Aorta (tissue), 5 donors: ENCODE measurements around the gene EXD3. TPM values are rescaled to one million over a fixed set of nuclear protein-coding genes. Genes with fewer than 3 reads are reported as not detected.

Experiments
- ATAC-seq: fragments of 200-7000 bp; cut with Tn5 transposase; one replicate; pipeline ENCODE4 v1.9.1; 2022; ENCODE audit warnings: moderate library complexity; ENCODE audit not compliant: low FRiP score
- DNase-seq, 2 donors: peaks; one replicate each; pipeline ENCODE4 v3.0.0-alpha.2; 2020
- H3K27ac ChIP-seq, 2 donors: one replicate each; pipeline ENCODE4 v1.5.1; 2013; ENCODE audit warnings: low read length in 2 of 2, mild to moderate bottlenecking in 2 of 2, moderate library complexity in 2 of 2, control low read depth in 1 of 2, inconsistent platforms in 1 of 2, low read depth in 1 of 2
- H3K27me3 ChIP-seq, 2 donors: one replicate each; pipeline ENCODE4 v1.6.1; 2013; ENCODE audit warnings: control low read depth in 1 of 2, low read length in 1 of 2, mild to moderate bottlenecking in 1 of 2, moderate library complexity in 1 of 2; ENCODE audit not compliant: insufficient read depth in 2 of 2, control insufficient read depth in 1 of 2
- H3K36me3 ChIP-seq, 2 donors: one replicate each; pipeline ENCODE4 v1.6.1; 2013; ENCODE audit warnings: control low read depth in 1 of 2, low read length in 1 of 2, mild to moderate bottlenecking in 1 of 2; ENCODE audit not compliant: insufficient read depth in 2 of 2, control insufficient read depth in 1 of 2
- H3K4me1 ChIP-seq, 2 donors: one replicate each; pipeline ENCODE4 v1.6.1; 2013; ENCODE audit warnings: low read length in 2 of 2, control low read depth in 1 of 2, mild to moderate bottlenecking in 1 of 2, moderate library complexity in 1 of 2; ENCODE audit not compliant: insufficient read depth in 2 of 2, control insufficient read depth in 1 of 2
- H3K4me3 ChIP-seq, 2 donors: one replicate each; pipeline ENCODE4 v1.5.1; 2013; ENCODE audit warnings: low read length in 2 of 2, control low read depth in 1 of 2, mild to moderate bottlenecking in 1 of 2
- H3K9me3 ChIP-seq: one replicate; pipeline ENCODE4 v1.6.1; 2013; ENCODE audit warnings: mild to moderate bottlenecking, low read length; ENCODE audit not compliant: control insufficient read depth
- WGBS, 2 donors: extraction: QIAGEN DNeasy Blood & Tissue Kit; methylation state at CpG; one replicate each; pipeline ENCODE4 v1.1.7; 2013; 5-methylcytosine and 5-hydroxymethylcytosine counted together
- intact Hi-C, 2 donors: fragments of 100-400 bp; cut with DNase I; formaldehyde crosslinking; loops; one replicate each; pipeline versions ENCODE4 v1.14.2 to v1.15.0; 2022
- polyA plus RNA-seq, 2 donors: library from polyadenylated mRNA; stranded (reverse); fragments of 200-250 nt; gene quantifications; one replicate each; pipeline ENCODE4 v1.2.3, GENCODE V29; 2013
- total RNA-seq, 2 donors: library from RNA; stranded (reverse); fragmentation: NEBNext Ultra II Directional; extraction: Animal tissue kit (Norgen Biotek cat#: 25700); gene quantifications; one replicate each; pipeline ENCODE4 v1.2.1, GENCODE V29; 2021
- donor health status: healthy with polysubstance abuse.
- donor health status: Bipolar disorder and iron deficiency.
- donor health status: DM: no; HTN: no; CAD: no.
- donor health status: DM: no; HTN: no; CAD: no.
- donor health status: DM: yes; HTN: yes; CAD: no.

EXD3 gene
- total and polyA plus RNA-seq, 4 donors, result 15.9 to 96.8 (median 30.0) TPM

DNA sequence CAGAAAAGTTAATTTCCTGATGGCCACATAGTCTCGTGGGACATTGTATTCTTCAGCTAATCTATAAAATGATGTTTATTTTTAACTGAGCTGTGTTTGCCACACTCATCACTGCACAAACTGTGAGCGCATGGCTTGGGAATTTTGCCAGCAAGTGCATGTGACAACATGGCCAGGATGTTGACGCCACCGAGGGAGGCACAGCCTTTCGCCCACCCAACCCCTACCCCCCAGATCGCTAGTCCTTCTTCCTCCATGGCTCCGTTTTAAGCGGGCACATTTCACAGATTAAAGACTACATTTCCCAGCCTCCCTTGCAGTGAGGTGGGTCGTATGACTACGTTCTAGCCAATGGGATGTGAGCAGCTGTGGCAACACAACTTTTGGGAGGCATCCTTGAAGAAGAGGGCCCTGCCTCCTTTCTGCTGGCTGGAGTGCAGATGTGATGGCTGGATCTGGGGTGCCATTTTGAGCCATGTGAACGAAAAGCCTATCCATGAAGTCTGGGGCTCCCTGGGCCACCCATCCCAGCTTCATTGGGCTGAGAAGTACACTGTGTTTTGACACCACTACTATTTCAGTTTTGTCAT is 128.8 kb downstream of the EXD3 start:
- Histone ChIP-seq H3K4me1 (no peaks in the 10 kb centered on the region), H3K4me3 (no peak overlapping the region), H3K9me3 (peaks cover 3% of the 10 kb centered on the region), H3K27me3 (no peaks in the 10 kb centered on the region), H3K36me3 (no peaks in the 10 kb centered on the region), H3K27ac (no peak overlapping the region)
- ATAC-seq (peak; percentile 4), DNase-seq (no peak)
- intact Hi-C loops, result loop anchor here (2.0 to 10.0 kb wide), 3 partner anchors 111 to 231 kb away; no protein-coding TSS in a partner anchor
- WGBS, 2 donors, result 47 to 56% methylated on average over 11 of the region's 11 CpGs

DNA sequence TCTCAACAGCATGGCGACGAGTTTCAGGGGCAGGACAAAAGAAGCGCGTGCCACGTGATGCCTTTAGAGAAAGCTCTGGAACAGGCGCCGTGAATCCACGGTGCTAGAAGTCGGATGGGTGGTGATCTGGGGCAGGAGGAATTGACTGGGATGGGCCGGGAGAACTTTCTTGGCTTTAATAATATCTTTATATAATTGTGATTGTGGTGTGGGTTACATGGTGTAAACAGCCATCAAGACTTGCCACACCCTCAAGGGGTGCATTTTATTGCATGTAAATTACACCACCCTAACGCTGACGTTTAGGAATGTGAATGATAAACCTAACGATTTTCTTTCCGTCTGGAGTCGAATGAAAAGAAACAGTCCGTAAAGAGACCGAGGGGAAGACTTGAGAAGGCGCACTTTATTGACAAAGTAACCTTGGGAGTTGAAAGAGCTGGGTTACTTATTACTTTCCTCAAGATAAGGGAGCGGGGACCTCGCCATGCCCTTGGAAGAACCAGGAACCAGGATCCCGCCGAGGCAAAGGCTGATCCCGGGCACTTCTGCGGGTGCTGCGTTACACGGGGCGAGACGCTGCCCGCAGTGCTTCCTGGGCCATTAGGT is 129.4 kb downstream of the EXD3 start:
- intact Hi-C loops, result loop anchor here (2.0 to 10.0 kb wide), 3 partner anchors 111 to 231 kb away; no protein-coding TSS in a partner anchor
- Histone ChIP-seq H3K36me3 (no peaks in the 10 kb centered on the region), H3K27me3 (no peaks in the 10 kb centered on the region), H3K4me3 (no peak overlapping the region), H3K4me1 (no peaks in the 10 kb centered on the region), H3K9me3 (peaks cover 3% of the 10 kb centered on the region), H3K27ac (no peak overlapping the region)
- no peak for DNase-seq
- no peak for ATAC-seq
- 75 to 82% methylated on average over 29 of the region's 29 CpGs for WGBS, 2 donors

DNA sequence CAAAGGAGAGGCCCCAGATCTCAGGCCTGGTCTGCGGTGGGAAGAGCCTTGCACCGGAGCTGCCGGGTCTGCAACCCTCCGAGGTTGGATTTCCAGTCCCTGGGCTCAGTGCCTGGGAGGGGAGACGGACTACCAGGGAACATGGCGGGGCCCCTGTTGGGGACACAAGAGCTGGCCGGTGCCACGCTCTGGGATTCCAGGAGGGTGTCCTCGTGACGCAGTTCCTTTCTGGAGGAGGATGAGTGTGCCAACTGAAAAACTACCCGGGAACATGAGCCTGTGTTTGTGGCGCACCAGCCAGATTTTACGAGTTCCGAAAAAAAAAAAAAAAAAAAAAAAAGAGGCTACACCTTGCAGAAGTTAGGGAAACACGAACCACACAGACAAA is 129.9 kb downstream of the EXD3 start:
- Histone ChIP-seq H3K27me3 (no peaks in the 10 kb centered on the region), H3K4me3 (no peak overlapping the region), H3K9me3 (peaks cover 3% of the 10 kb centered on the region), H3K27ac (no peak overlapping the region), H3K4me1 (no peaks in the 10 kb centered on the region), H3K36me3 (no peaks in the 10 kb centered on the region)
- intact Hi-C loops, result loop anchor here in 1 of 2 donors (10.0 kb wide), 1 partner anchor 112 kb away; no protein-coding TSS in a partner anchor
- WGBS, 2 donors, result 70 to 72% methylated on average over 15 of the region's 15 CpGs
- DNase-seq (no peak), ATAC-seq (no peak)

DNA sequence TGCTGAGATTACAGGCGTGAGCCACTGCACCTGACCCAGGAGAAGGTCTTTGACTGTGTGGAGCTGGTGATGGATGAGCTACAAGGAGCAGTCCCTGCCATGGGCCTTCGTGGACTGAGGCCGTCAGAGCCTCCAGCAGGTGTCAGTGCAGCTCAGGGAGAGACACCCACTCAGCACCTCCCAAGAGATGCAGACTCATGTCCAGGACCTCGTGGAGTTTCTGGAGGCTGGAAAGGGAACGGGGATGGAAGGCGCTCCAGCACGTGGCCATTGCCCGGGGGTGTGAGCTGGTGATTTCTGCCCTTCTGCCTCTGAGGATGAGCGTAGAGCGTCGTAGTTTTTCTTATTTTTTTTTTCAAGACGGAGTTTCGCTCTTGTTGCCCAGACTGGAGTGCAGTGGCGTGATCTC is 136.0 kb downstream of the EXD3 start:
- H3K27me3 ChIP-seq, result no peaks in the 10 kb centered on the region
- 46 to 57% methylated on average over 14 of the region's 14 CpGs for WGBS, 2 donors

DNA sequence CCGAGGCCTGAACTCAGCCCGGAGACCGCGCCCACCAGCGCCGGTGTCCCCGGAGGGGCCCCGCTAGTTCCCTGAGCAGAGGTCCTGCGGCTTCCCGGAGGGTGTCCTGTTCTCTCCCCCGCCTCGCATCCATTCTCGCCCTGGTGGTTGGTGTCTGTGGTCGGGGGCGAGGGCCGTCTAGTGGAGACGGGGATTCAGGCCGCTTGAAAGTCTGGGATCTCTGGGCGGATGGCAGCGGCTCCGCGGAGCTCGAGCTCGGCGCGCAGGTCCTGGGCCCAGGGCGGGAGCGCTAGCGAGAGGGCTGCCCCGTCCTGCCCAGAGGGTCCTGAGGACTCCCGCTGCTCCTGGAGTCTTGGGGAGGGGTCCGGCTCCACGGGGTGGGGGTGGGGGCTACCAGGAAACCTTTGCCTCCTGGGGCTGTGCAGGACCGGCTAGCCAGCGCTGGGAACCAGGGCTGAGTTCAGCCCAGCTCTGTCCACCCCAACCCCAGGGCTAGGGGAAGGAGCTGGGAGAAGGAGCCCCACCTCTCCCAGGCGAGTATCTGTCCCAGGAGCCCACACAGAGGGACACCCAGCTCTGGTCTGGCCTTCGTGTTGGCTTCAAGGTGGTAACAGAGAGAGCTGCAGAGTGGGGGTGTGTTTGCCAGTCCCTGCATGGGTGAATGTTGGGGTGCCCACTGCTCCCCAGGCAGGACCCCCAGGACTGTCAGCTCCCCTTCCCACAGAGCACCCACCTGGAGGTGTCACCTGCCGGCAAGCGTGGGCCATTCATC is 141.4 kb downstream of the EXD3 start:
- H3K36me3 ChIP-seq, result peaks cover 0 to 3% of the 10 kb centered on the region in 2 donors
- DNase-seq, result peak in 1 of 2 donors; percentile 50
- no peak overlapping the region for H3K27ac ChIP-seq
- H3K27me3 ChIP-seq, result no peaks in the 10 kb centered on the region
- ATAC-seq, result no peak
- no peaks in the 10 kb centered on the region for H3K4me1 ChIP-seq
- 81 to 85% methylated on average over 37 to 39 of the region's 39 CpGs for WGBS, 2 donors
- no peaks in the 10 kb centered on the region for H3K9me3 ChIP-seq
- intact Hi-C loops, result no loop called here
- no peak overlapping the region for H3K4me3 ChIP-seq

More for the DNA sequence above, 136.0 kb downstream of the EXD3 start:
- no peak overlapping the region for H3K27ac ChIP-seq
- peak; percentile 52 for ATAC-seq
- intact Hi-C loops, result no loop called here
- no peak overlapping the region for H3K4me3 ChIP-seq
- no peaks in the 10 kb centered on the region for H3K4me1 ChIP-seq
- peak in 1 of 2 donors; percentile 76 for DNase-seq
- no peaks in the 10 kb centered on the region for H3K9me3 ChIP-seq
- H3K36me3 ChIP-seq, result no peaks in the 10 kb centered on the region

DNA sequence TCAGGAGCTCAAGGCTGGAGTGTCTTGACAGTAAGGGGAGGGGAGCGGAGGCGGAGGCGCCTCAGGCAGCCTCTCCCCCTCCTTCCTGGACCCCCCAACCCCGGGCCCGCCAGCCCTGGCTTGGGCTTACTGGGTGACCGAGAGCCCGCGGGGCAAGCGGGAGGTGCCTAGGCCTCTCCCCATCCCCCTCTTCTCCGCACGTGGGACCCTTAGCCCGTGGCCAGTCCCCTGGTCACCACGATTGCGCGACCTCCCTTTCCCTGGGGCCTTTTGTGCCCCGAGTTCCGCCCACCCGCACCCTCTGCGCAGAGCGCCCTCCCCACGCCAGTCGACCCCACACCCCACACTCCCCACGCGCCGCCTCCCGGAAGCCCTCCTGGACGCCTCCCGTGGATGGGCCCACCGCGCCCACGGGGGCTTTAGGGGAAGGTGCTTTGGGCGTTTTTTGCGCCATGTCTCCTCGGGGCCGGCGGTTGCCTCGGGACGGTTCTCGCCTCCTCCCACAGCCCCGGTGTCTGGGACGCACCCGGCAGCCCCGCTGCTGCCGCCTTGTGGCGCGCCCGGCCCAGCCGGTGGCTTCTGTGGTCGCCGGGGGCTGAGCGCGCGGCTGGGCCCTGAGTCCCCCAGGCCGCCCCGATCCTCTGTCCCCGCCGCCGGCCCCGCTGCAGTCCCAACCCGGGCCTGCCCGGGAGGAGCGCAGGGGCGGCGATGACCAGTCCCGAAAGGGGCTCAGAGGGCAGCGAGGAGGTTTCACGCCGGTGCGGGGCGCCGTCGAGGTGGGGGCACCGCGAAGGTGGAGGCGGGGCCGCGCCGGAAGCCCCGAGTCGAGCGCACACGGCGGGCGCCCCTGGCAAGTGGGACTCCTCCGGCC is 142.3 kb downstream of the EXD3 start:
- H3K4me1 ChIP-seq, result no peaks in the 10 kb centered on the region
- H3K27me3 ChIP-seq, result no peaks in the 10 kb centered on the region
- ATAC-seq (no peak), DNase-seq (peak; percentile 48 to 75)
- peaks cover 0 to 3% of the 10 kb centered on the region in 2 donors for H3K36me3 ChIP-seq
- intact Hi-C loops, result no loop called here
- H3K27ac ChIP-seq, result no peak overlapping the region
- H3K9me3 ChIP-seq, result no peaks in the 10 kb centered on the region
- WGBS, 2 donors, result 62 to 67% methylated on average over 76 to 85 of the region's 85 CpGs
- H3K4me3 ChIP-seq, result no peak overlapping the region

DNA sequence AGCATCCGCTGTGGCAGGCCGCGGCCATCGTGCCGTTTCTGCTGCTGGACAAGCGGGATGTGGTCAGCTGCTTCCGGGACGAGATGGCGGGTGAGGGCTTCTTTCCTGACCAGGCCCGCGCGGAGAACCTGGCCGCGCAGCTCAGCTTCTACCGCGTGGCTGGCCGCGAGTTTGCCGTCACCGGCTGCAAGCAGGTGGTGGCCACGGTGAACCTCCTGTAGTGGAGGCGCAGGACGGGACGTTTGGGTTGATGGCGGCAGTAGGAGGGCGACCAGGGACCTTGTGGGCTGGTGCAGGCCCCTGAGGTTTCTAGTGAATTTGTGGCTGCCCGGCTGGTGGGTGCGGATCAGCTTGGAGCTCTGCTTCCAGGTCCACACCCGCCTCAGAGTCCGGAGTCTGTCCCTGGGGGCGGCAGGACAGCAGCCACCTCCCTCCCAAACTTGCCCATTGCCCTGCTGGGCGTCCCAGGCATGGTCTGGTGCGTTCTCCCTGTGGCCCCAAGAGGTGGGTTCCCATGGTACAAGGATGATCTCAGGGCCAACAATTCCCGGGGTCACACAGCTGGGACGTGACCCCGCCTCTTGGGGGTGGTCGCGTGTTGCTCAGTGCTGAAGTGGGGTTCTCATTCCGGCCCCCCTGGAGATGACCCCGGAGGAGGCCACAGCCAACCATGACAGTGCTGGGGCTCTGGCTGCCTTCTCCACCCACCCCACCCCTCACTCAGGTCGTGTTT is 143.1 kb downstream of the EXD3 start:
- ATAC-seq (no peak), DNase-seq (peak in 1 of 2 donors; percentile 73)
- 90 to 94% methylated on average over 41 of the region's 41 CpGs for WGBS, 2 donors

More for the DNA sequence above, 143.1 kb downstream of the EXD3 start:
- Histone ChIP-seq H3K4me3 (no peak overlapping the region), H3K27ac (no peak overlapping the region), H3K9me3 (no peaks in the 10 kb centered on the region), H3K4me1 (no peaks in the 10 kb centered on the region), H3K27me3 (no peaks in the 10 kb centered on the region), H3K36me3 (peaks cover 0 to 3% of the 10 kb centered on the region in 2 donors)
- intact Hi-C loops, result no loop called here
